Kidney (tissue), 14 donors: Measurements from ENCODE around the gene JCAD. TPM values are rescaled to one million over a fixed set of nuclear protein-coding genes. Genes with fewer than 3 reads are reported as not detected.

Experiments
- DNase-seq, 5 donors: peaks; one replicate each; pipeline ENCODE4 v3.0.0-alpha.2; 2013 to 2020
- FAIRE-seq: peaks from 2 replicates; lab custom pipeline; 2012; peaks lifted over from hg19 to GRCh38; lab: Jason Lieb, UNC
- H3K27ac ChIP-seq, 2 donors: one replicate each; pipeline ENCODE4 v1.7.0; 2013; ENCODE audit warnings: low read depth in 2 of 2, low read length in 2 of 2, inconsistent platforms in 1 of 2
- H3K27me3 ChIP-seq: one replicate; pipeline ENCODE4 v1.7.1; 2013; ENCODE audit warnings: low read length, inconsistent platforms; ENCODE audit not compliant: control insufficient read depth, insufficient read depth
- H3K36me3 ChIP-seq, 3 donors: one replicate each; pipeline versions ENCODE4 v1.7.0 to v1.7.1; 2013; ENCODE audit warnings: low read length in 3 of 3, control low read depth in 1 of 3, inconsistent platforms in 1 of 3; ENCODE audit not compliant: insufficient read depth in 3 of 3, control insufficient read depth in 2 of 3
- H3K4me1 ChIP-seq, 3 donors: one replicate each; pipeline versions ENCODE4 v1.7.0 to v1.7.1; 2013; ENCODE audit warnings: low read length in 3 of 3, inconsistent platforms in 1 of 3, low read depth in 1 of 3; ENCODE audit not compliant: control insufficient read depth in 2 of 3, insufficient read depth in 2 of 3
- H3K4me3 ChIP-seq, 3 donors: one replicate each; pipeline versions ENCODE4 v1.7.0 to v1.8.1; 2013; ENCODE audit warnings: low read length in 3 of 3, control low read depth in 1 of 3, inconsistent platforms in 1 of 3
- H3K9ac ChIP-seq, 3 donors: one replicate each; pipeline versions ENCODE4 v1.7.0 to v1.7.1; 2013; ENCODE audit warnings: low read length in 3 of 3, control low read depth in 1 of 3, inconsistent platforms in 1 of 3
- H3K9me3 ChIP-seq, 3 donors: one replicate each; pipeline versions ENCODE4 v1.7.0 to v1.7.1; 2013; ENCODE audit warnings: low read length in 3 of 3, control low read depth in 1 of 3, inconsistent platforms in 1 of 3; ENCODE audit not compliant: control insufficient read depth in 2 of 3, insufficient read depth in 1 of 3
- CTCF ChIP-seq: IDR thresholded peaks from 3 replicates; pipeline ENCODE4 v1.5.1; 2012; ENCODE audit warnings: mild to moderate bottlenecking, moderate library complexity, borderline replicate concordance; ENCODE audit not compliant: insufficient read depth; ENCODE audit errors: extremely low read depth
- intact Hi-C: fragments of 100-400 bp; cut with DNase I; formaldehyde crosslinking; loops from one replicate; pipeline ENCODE4 v1.11.1; 2022
- polyA plus RNA-seq: library from polyadenylated mRNA; stranded (reverse); fragments of 350-450 nt; fragmentation: Illumina TruSeq; extraction: RNeasy Lipid Tissue Mini Kit (QIAGEN cat#74804); gene quantifications from one replicate; pipeline ENCODE4 v1.2.3, GENCODE V29; 2014; ENCODE audit warnings: low read depth, low replicate concordance; ENCODE audit not compliant: insufficient read depth
- total RNA-seq: library from RNA; stranded (reverse); fragmentation: NEBNext Ultra II Directional; extraction: Animal tissue kit (Norgen Biotek cat#: 25700); gene quantifications from one replicate; pipeline ENCODE4 v1.2.1, GENCODE V29; 2021
- donor health status: control.
- donor health status: control.
- donor health status: control.
- donor health status: control.
- donor health status: control.
- donor health status: DM: yes; HTN: yes; CAD: no.
- donor health status: Normal renal cell carcinoma (clear cell type).

The JCAD gene
- total and polyA plus RNA-seq, 2 donors from 2014 or later: 15.7 to 27.1 TPM

GRCh38 chr10:29993319-29993915 is 66.0 kb downstream of the JCAD start:
- intact Hi-C loops: loop anchor here (10.0 kb wide), 1 partner anchor 241 kb away; no protein-coding TSS in a partner anchor
- H3K27ac ChIP-seq: no peak overlapping the region
- DNase-seq: peak in 4 of 5 donors; percentile 74 to 89 (median 86)

GRCh38 chr10:29992914-29993313 is 66.5 kb downstream of the JCAD start:
- H3K4me3 ChIP-seq: no peak overlapping the region
- H3K36me3 ChIP-seq: no peaks in the 10 kb centered on the region
- H3K27ac ChIP-seq: no peak overlapping the region
- peaks cover 0 to 4% (median 0%) of the 10 kb centered on the region in 3 donors for H3K4me1 ChIP-seq
- FAIRE-seq: no peak
- no peak overlapping the region for H3K9ac ChIP-seq
- H3K27me3 ChIP-seq: no peaks in the 10 kb centered on the region
- no peak for TF ChIP-seq CTCF
- no peaks in the 10 kb centered on the region for H3K9me3 ChIP-seq
- DNase-seq: no peak
- intact Hi-C loops: loop anchor here (10.0 kb wide), 1 partner anchor 242 kb away; no protein-coding TSS in a partner anchor

More at GRCh38 chr10:29993319-29993915, 66.0 kb downstream of the JCAD start:
- Histone ChIP-seq H3K4me3 (no peak overlapping the region), H3K36me3 (no peaks in the 10 kb centered on the region), H3K9ac (no peak overlapping the region), H3K4me1 (peaks cover 0 to 4% (median 0%) of the 10 kb centered on the region in 3 donors), H3K9me3 (no peaks in the 10 kb centered on the region), H3K27me3 (no peaks in the 10 kb centered on the region)
- TF ChIP-seq CTCF: no peak
- FAIRE-seq: no peak

GRCh38 chr10:29991382-29991781 is 68.0 kb downstream of the JCAD start:
- DNase-seq: no peak
- no peak for FAIRE-seq
- Histone ChIP-seq H3K4me1 (peaks cover 0 to 4% (median 0%) of the 10 kb centered on the region in 3 donors), H3K4me3 (no peak overlapping the region), H3K9me3 (no peaks in the 10 kb centered on the region), H3K27ac (no peak overlapping the region), H3K27me3 (no peaks in the 10 kb centered on the region), H3K9ac (no peak overlapping the region), H3K36me3 (no peaks in the 10 kb centered on the region)
- TF ChIP-seq CTCF: no peak
- intact Hi-C loops: loop anchor here (10.0 kb wide), 1 partner anchor 243 kb away; no protein-coding TSS in a partner anchor

- no peak for FAIRE-seq
- no peak for DNase-seq
- intact Hi-C loops: no loop called here
- Histone ChIP-seq H3K27ac (no peak overlapping the region), H3K9me3 (peaks cover 0 to 8% (median 0%) of the 10 kb centered on the region in 3 donors), H3K4me1 (peaks cover 0 to 4% (median 0%) of the 10 kb centered on the region in 3 donors), H3K4me3 (no peak overlapping the region), H3K9ac (no peak overlapping the region), H3K27me3 (no peaks in the 10 kb centered on the region), H3K36me3 (no peaks in the 10 kb centered on the region)
- TF ChIP-seq CTCF: no peak
These were observed 71.9 kb downstream of the JCAD start for GRCh38 chr10:29987471-29987870.
